Vagina (tissue), 2 donors: Measurements from ENCODE around the gene SLC46A1. TPM values are rescaled to one million over a fixed set of nuclear protein-coding genes. Genes with fewer than 3 reads are reported as not detected.

Experiments
- DNase-seq, 2 donors: peaks; one replicate each; pipeline ENCODE4 v3.0.0-alpha.2; 2017; ENCODE audit errors: extremely low spot score in 2 of 2
- H3K27ac ChIP-seq: fragments of 200-600 bp; sonication (generic); one replicate; pipeline ENCODE4 v1.5.1; 2019
- H3K27me3 ChIP-seq: fragments of 200-600 bp; sonication (generic); one replicate; pipeline ENCODE4 v1.5.1; 2019
- H3K36me3 ChIP-seq, 2 donors: fragments of 200-600 bp; sonication (generic); one replicate each; pipeline ENCODE4 v1.5.1; 2017 to 2019
- H3K4me1 ChIP-seq: fragments of 200-600 bp; sonication (generic); one replicate; pipeline ENCODE4 v1.5.1; 2019
- H3K4me3 ChIP-seq, 2 donors: fragments of 200-600 bp; sonication (generic); 1 replicate in 1 of 2; 2 replicates in 1 of 2; pipeline ENCODE4 v1.5.1; 2016 to 2019
- H3K9me3 ChIP-seq: fragments of 200-600 bp; sonication (generic); one replicate; pipeline ENCODE4 v1.5.1; 2019
- POLR2A ChIP-seq, 2 donors: fragments of 450-650 bp; IDR thresholded peaks; one replicate each; pipeline ENCODE4 v1.6.1; 2017; ENCODE audit warnings: antibody characterized with exemption in 2 of 2, mild to moderate bottlenecking in 2 of 2, moderate library complexity in 2 of 2
- POLR2AphosphoS5 ChIP-seq, 2 donors: sonication (generic); formaldehyde crosslinking; IDR thresholded peaks; one replicate each; pipeline ENCODE4 v1.9.0; 2017; ENCODE audit warnings: antibody characterized with exemption in 2 of 2, mild to moderate bottlenecking in 2 of 2, low read depth in 1 of 2; ENCODE audit not compliant: insufficient read depth in 1 of 2
- intact Hi-C: fragments of 100-400 bp; cut with DNase I; formaldehyde crosslinking; loops from one replicate; pipeline ENCODE4 v1.15.1; 2023
- total RNA-seq: library from RNA; depleted of rRNA; stranded (reverse); fragments of >200 nt; gene quantifications from one replicate; pipeline ENCODE4 v1.2.3, GENCODE V29; 2016
- TF ChIP-seq, protein P1 (sequence below), 3 experiments: fragments of 450-650 bp in 2 of 3; fragments of 200-600 bp in 1 of 3; sonication (generic) in 1 of 3; IDR thresholded peaks; one replicate each; pipeline ENCODE4 v1.5.1; 2017 to 2019; ENCODE audit warnings: antibody characterized with exemption in 3 of 3, mild to moderate bottlenecking in 2 of 3, moderate library complexity in 2 of 3

SLC46A1 gene
- total RNA-seq, 1 donor from 2014 or later: 13.8 TPM

GRCh38 chr17:28390141-28390540 lies 15.9 kb downstream of the SLC46A1 start:
- no peak overlapping the region for H3K4me3 ChIP-seq
- DNase-seq: no peak
- peaks cover 0 to 44% of the 10 kb centered on the region in 2 donors for H3K36me3 ChIP-seq
- H3K27ac ChIP-seq: no peak overlapping the region
- TF ChIP-seq POLR2AphosphoS5 (IDR thresholded peaks at IDR 0.05; ENCODE audit: insufficient read depth in 1 of 2, low read depth in 1 of 2): no peak
- TF ChIP-seq, protein P1, sequence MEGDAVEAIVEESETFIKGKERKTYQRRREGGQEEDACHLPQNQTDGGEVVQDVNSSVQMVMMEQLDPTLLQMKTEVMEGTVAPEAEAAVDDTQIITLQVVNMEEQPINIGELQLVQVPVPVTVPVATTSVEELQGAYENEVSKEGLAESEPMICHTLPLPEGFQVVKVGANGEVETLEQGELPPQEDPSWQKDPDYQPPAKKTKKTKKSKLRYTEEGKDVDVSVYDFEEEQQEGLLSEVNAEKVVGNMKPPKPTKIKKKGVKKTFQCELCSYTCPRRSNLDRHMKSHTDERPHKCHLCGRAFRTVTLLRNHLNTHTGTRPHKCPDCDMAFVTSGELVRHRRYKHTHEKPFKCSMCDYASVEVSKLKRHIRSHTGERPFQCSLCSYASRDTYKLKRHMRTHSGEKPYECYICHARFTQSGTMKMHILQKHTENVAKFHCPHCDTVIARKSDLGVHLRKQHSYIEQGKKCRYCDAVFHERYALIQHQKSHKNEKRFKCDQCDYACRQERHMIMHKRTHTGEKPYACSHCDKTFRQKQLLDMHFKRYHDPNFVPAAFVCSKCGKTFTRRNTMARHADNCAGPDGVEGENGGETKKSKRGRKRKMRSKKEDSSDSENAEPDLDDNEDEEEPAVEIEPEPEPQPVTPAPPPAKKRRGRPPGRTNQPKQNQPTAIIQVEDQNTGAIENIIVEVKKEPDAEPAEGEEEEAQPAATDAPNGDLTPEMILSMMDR (IDR thresholded peaks at IDR 0.05): no peak
- TF ChIP-seq POLR2A (IDR thresholded peaks at IDR 0.05): no peak
- no peaks in the 10 kb centered on the region for H3K9me3 ChIP-seq
- intact Hi-C loops: no loop called here
- no peaks in the 10 kb centered on the region for H3K27me3 ChIP-seq
- H3K4me1 ChIP-seq: peaks cover 3% of the 10 kb centered on the region

GRCh38 chr17:28388106-28388505 lies 17.9 kb downstream of the SLC46A1 start:
- peaks cover 0 to 44% of the 10 kb centered on the region in 2 donors for H3K36me3 ChIP-seq
- peaks cover 13% of the 10 kb centered on the region for H3K4me1 ChIP-seq
- TF ChIP-seq, protein P1 (IDR thresholded peaks at IDR 0.05): no peak
- TF ChIP-seq POLR2AphosphoS5 (IDR thresholded peaks at IDR 0.05; ENCODE audit: insufficient read depth in 1 of 2, low read depth in 1 of 2) (no peak), POLR2A (IDR thresholded peaks at IDR 0.05) (no peak)
- H3K4me3 ChIP-seq: no peak overlapping the region
- H3K27me3 ChIP-seq: no peaks in the 10 kb centered on the region
- H3K9me3 ChIP-seq: no peaks in the 10 kb centered on the region
- intact Hi-C loops: no loop called here
- peak in 1 of 2 donors; percentile 81 for DNase-seq
- H3K27ac ChIP-seq: no peak overlapping the region

DNA sequence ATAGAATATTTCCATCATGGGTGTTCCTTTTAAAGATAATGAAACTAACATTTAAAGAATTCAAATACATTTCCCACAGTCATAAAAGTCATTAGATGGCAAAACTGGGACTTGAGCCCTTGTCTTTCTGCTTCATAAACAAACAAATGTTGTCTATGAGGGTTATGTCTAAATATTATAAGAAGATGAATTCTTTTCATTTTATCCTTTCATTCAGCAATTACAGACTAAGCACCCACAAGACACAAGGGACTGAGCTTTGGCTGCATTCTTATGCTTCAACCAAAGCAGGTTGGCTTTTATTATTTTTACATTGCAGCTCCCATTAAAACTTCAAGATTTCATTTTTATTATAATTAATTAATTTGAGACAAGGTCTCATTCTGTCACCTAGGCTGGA lies 19.6 kb downstream of the SLC46A1 start:
- Histone ChIP-seq H3K36me3 (peaks cover 0 to 36% of the 10 kb centered on the region in 2 donors), H3K4me3 (no peak overlapping the region), H3K27me3 (no peaks in the 10 kb centered on the region), H3K9me3 (no peaks in the 10 kb centered on the region), H3K4me1 (peaks cover 16% of the 10 kb centered on the region), H3K27ac (no peak overlapping the region)
- intact Hi-C loops: no loop called here
- TF ChIP-seq, protein P1 (IDR thresholded peaks at IDR 0.05): no peak
- TF ChIP-seq POLR2AphosphoS5 (IDR thresholded peaks at IDR 0.05; ENCODE audit: insufficient read depth in 1 of 2, low read depth in 1 of 2) (no peak), POLR2A (IDR thresholded peaks at IDR 0.05) (no peak)
- no peak for DNase-seq

DNA sequence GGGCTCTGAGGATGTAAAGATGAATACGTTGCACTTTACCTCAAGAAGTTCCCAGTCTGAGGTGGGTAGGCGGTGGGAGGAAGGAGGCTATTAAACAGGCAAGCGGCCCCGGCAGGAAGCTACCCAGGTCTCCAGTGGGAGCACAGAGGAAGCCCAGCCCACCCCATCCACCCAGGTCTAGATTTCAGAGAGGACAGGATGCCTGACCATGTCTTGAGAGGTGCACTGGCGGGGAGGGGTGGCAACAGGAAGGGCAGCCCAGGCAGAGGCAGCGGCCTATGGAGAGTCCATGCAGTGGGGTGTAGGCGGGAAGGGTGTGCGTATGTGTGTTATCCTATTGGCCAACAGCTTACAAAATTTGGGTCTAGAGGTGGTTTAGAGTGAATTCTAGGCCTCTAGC lies 20.6 kb downstream of the SLC46A1 start:
- H3K27ac ChIP-seq: no peak overlapping the region
- H3K4me3 ChIP-seq: peak overlapping the region in 1 of 2 donors; percentile 40
- no peak for DNase-seq
- no peak for TF ChIP-seq POLR2A (IDR thresholded peaks at IDR 0.05)
- TF ChIP-seq, protein P1 (IDR thresholded peaks at IDR 0.05): no peak
- no peak for TF ChIP-seq POLR2AphosphoS5 (IDR thresholded peaks at IDR 0.05; ENCODE audit: insufficient read depth in 1 of 2, low read depth in 1 of 2)
- H3K27me3 ChIP-seq: no peaks in the 10 kb centered on the region
- H3K4me1 ChIP-seq: peaks cover 23% of the 10 kb centered on the region
- H3K9me3 ChIP-seq: no peaks in the 10 kb centered on the region
- peaks cover 0 to 26% of the 10 kb centered on the region in 2 donors for H3K36me3 ChIP-seq
- intact Hi-C loops: no loop called here

- no peak for DNase-seq
Measured at GRCh38 chr17:28385037-28385400, 21.0 kb downstream of the SLC46A1 start.

More at GRCh38 chr17:28385037-28385400, 21.0 kb downstream of the SLC46A1 start:
- intact Hi-C loops: no loop called here
- H3K27ac ChIP-seq: no peak overlapping the region
- no peaks in the 10 kb centered on the region for H3K9me3 ChIP-seq
- H3K4me3 ChIP-seq: peak overlapping the region; percentile 40 to 47
- no peak for TF ChIP-seq POLR2AphosphoS5 (IDR thresholded peaks at IDR 0.05; ENCODE audit: insufficient read depth in 1 of 2, low read depth in 1 of 2)
- TF ChIP-seq POLR2A (IDR thresholded peaks at IDR 0.05): no peak
- TF ChIP-seq, protein P1 (IDR thresholded peaks at IDR 0.05): no peak
- no peaks in the 10 kb centered on the region for H3K27me3 ChIP-seq
- peaks cover 23% of the 10 kb centered on the region for H3K4me1 ChIP-seq
- H3K36me3 ChIP-seq: peaks cover 0 to 23% of the 10 kb centered on the region in 2 donors
